Panc1 (cell line): ENCODE results near the gene TLR10. TPM values are rescaled to one million over a fixed set of nuclear protein-coding genes. Genes with fewer than 3 reads are reported as not detected.

Source experiments
- ATAC-seq: fragments of 200-7000 bp; cut with Tn5 transposase; 2 replicates; pipeline ENCODE4 v1.9.1; 2020; ENCODE audit warnings: mild to moderate bottlenecking, moderate library complexity
- BruUV-seq: library from RNA; stranded (reverse); fragments of 400-500 nt; replicated peaks from 2 replicates; lab custom pipeline; 2021; lab: Mats Ljungman, UMichigan
- CTCF ChIA-PET: fragments of 300-600 bp; sonication (Branson Sonifier 250); formaldehyde crosslinking; loops from one replicate; lab custom pipeline; 2022; ENCODE audit warnings: antibody characterized with exemption; lab: Charles Lee
- POLR2A ChIA-PET: fragments of 300-600 bp; sonication (Branson Sonifier 250); formaldehyde crosslinking; loops from one replicate; lab custom pipeline; 2022; ENCODE audit warnings: antibody characterized with exemption; lab: Charles Lee
- DNase-seq: peaks from one replicate; pipeline ENCODE4 v3.0.0-alpha.2; 2010; ENCODE audit warnings: low read depth, low spot score
- H3K27ac ChIP-seq: 2 replicates; pipeline ENCODE4 v1.5.1; 2011; ENCODE audit warnings: mild to moderate bottlenecking, low read length, inconsistent platforms
- H3K27me3 ChIP-seq: fragments of 200-500 bp; sonication (Bioruptor generic); 2 replicates; pipeline ENCODE4 v1.6.0; 2014; ENCODE audit warnings: low read length, inconsistent platforms; ENCODE audit not compliant: control insufficient read depth, insufficient read depth
- H3K36me3 ChIP-seq: fragments of 200-500 bp; sonication (Bioruptor generic); 2 replicates; pipeline ENCODE4 v1.5.1; 2014; ENCODE audit warnings: inconsistent platforms, mild to moderate bottlenecking, low read length, moderate library complexity; ENCODE audit not compliant: control insufficient read depth, insufficient read depth
- H3K4me1 ChIP-seq: 2 replicates; pipeline ENCODE4 v1.5.1; 2011; ENCODE audit warnings: inconsistent platforms, mild to moderate bottlenecking, low read length, moderate library complexity; ENCODE audit not compliant: control insufficient read depth, insufficient read depth
- H3K4me3 ChIP-seq, 2 experiments: 2 replicates each; pipeline ENCODE4 v1.5.1; 2011 to 2012; ENCODE audit warnings: low read depth in 2 of 2, low read length in 2 of 2, mild to moderate bottlenecking in 2 of 2, inconsistent platforms in 1 of 2, moderate library complexity in 1 of 2
- H3K9me3 ChIP-seq: fragments of 200-500 bp; sonication (Bioruptor generic); 2 replicates; pipeline ENCODE4 v1.5.1; 2014; ENCODE audit warnings: low read depth, mild to moderate bottlenecking, inconsistent platforms, low read length, moderate library complexity; ENCODE audit not compliant: control insufficient read depth, insufficient read depth
- POLR2AphosphoS5 ChIP-seq: IDR thresholded peaks from 2 replicates; pipeline ENCODE4 v1.6.1; 2012; ENCODE audit warnings: mild to moderate bottlenecking, low read depth, low read length, moderate library complexity
- REST ChIP-seq, 2 experiments: IDR thresholded peaks; 2 replicates each; pipeline ENCODE4 v1.6.1; 2011 to 2012; ENCODE audit warnings: low read depth in 2 of 2, control low read depth in 1 of 2, low read length in 1 of 2, mild to moderate bottlenecking in 1 of 2, moderate library complexity in 1 of 2; ENCODE audit not compliant: insufficient read depth in 1 of 2
- SIN3A ChIP-seq: IDR thresholded peaks from 2 replicates; pipeline ENCODE4 v1.6.1; 2012; ENCODE audit warnings: low read depth, mild to moderate bottlenecking, low read length, moderate library complexity, borderline replicate concordance; ENCODE audit not compliant: insufficient read depth
- TCF7L2 ChIP-seq: IDR thresholded peaks from 2 replicates; pipeline ENCODE4 v1.6.1; 2011; ENCODE audit warnings: mild to moderate bottlenecking, low read depth, low read length, inconsistent platforms
- in situ Hi-C: cut with HindIII; loops from 2 replicates; pipeline ENCODE4 v1.10.0; 2016; ENCODE audit warnings: low sequenced_read_pairs, low pct_unique_long_range_greater_than_20kb
- intact Hi-C: fragments of 100-400 bp; cut with micrococcal nuclease; formaldehyde crosslinking; loops from one replicate; pipeline ENCODE4 v1.10.0; 2022; ENCODE audit not compliant: unreplicated experiment
- total RNA-seq: library from RNA; stranded (reverse); gene quantifications from one replicate; pipeline ENCODE4 v1.2.1, GENCODE V29; 2021; ENCODE audit not compliant: unreplicated experiment
- TF ChIP-seq, protein P1 (sequence below): fragments of 450-650 bp; IDR thresholded peaks from 2 replicates; pipeline ENCODE4 v1.5.1; 2017; ENCODE audit warnings: mild to moderate bottlenecking

Gene TLR10
- total RNA-seq, 1 experiment from 2014 or later = 0.05 TPM

DNA sequence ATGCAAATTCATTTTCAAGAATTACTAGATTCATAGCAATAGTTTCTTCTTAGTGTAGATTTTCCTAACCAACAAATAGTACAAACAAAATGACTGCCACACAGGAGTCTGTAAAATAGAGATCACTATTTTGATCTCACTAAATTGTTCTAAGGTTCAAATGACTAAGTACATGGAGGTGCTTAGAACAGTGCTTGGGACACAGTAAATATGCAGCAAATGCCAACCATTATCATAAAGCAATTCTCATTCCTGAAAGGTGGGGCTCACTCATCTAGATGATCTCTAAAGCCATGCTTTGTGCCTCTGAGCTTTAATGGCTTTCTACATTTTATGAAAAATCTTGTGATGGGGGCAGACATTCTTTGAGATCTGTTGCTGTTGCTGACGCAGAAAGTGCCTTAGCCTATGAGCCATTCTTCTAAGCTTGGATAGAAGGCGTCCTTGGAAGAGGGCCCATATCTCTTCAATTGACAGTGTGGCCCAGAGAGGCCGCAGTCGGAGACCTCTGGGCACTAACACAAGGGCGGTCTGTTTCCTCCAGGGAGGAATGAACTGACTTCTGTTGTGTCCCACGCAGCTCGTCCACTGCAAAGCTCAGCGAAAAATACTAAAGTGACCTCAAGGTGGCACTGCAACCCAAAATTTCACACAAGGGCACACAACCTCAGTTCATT, 23.5 kb downstream of the TLR10 start:
- Histone ChIP-seq H3K4me1 (no peaks in the 10 kb centered on the region), H3K27me3 (no peaks in the 10 kb centered on the region), H3K4me3 (no peak overlapping the region), H3K9me3 (no peaks in the 10 kb centered on the region), H3K36me3 (no peaks in the 10 kb centered on the region), H3K27ac (no peak overlapping the region)
- TF ChIP-seq REST (IDR thresholded peaks at IDR 0.05; ENCODE audit: insufficient read depth in 1 of 2, low read depth in 2 of 2, low read length in 1 of 2) (no peak), TCF7L2 (no peak), POLR2AphosphoS5 (no peak), SIN3A (no peak)
- TF ChIP-seq, protein P1, sequence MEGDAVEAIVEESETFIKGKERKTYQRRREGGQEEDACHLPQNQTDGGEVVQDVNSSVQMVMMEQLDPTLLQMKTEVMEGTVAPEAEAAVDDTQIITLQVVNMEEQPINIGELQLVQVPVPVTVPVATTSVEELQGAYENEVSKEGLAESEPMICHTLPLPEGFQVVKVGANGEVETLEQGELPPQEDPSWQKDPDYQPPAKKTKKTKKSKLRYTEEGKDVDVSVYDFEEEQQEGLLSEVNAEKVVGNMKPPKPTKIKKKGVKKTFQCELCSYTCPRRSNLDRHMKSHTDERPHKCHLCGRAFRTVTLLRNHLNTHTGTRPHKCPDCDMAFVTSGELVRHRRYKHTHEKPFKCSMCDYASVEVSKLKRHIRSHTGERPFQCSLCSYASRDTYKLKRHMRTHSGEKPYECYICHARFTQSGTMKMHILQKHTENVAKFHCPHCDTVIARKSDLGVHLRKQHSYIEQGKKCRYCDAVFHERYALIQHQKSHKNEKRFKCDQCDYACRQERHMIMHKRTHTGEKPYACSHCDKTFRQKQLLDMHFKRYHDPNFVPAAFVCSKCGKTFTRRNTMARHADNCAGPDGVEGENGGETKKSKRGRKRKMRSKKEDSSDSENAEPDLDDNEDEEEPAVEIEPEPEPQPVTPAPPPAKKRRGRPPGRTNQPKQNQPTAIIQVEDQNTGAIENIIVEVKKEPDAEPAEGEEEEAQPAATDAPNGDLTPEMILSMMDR = peak; percentile 69
- intact Hi-C loops = loop anchor here (10.0 kb wide), 1 partner anchor 386 kb away; no protein-coding TSS in a partner anchor
- CTCF ChIA-PET = interaction anchor here (0.5 to 1.0 kb wide), 7 partner anchors 23 to 578 kb away, joined by 3 to 7 read pairs (median 3); partner anchors contain the start of genes TLR10 and TLR6
- DNase-seq = no peak
- in situ Hi-C loops = no loop called here
- peak; percentile 84 for ATAC-seq
- BruUV-seq = no TSS peak
- POLR2A ChIA-PET = no interaction called here

- TF ChIP-seq SIN3A (no peak), POLR2AphosphoS5 (no peak), TCF7L2 (no peak)
- TF ChIP-seq, protein P1 = peak; percentile 56
- no peaks in the 10 kb centered on the region for H3K9me3 ChIP-seq
- intact Hi-C loops = loop anchor here (10.0 kb wide), 1 partner anchor 387 kb away; no protein-coding TSS in a partner anchor
- H3K27ac ChIP-seq = no peak overlapping the region
- H3K36me3 ChIP-seq = no peaks in the 10 kb centered on the region
- no peak; the same call in 1 of the 2 replicates for ATAC-seq
- no TSS peak for BruUV-seq
- ChIA-PET CTCF (no interaction called here), POLR2A (no interaction called here)
- DNase-seq = no peak
- H3K27me3 ChIP-seq = no peaks in the 10 kb centered on the region
- in situ Hi-C loops = no loop called here
- H3K4me1 ChIP-seq = no peaks in the 10 kb centered on the region
- H3K4me3 ChIP-seq = no peak overlapping the region
These were observed 24.7 kb downstream of the TLR10 start for GRCh38 chr4:38757945-38758600.
